Lung (tissue), 12 donors: ENCODE data around the gene MRC2. TPM values are rescaled to one million over a fixed set of nuclear protein-coding genes. Genes with fewer than 3 reads are reported as not detected.

Source experiments
- ATAC-seq: fragments of 200-7000 bp; cut with Tn5 transposase; one replicate; pipeline ENCODE4 v1.9.1; 2020; ENCODE audit warnings: moderate number of reproducible peaks; ENCODE audit not compliant: insufficient read depth, low FRiP score
- DNase-seq, 3 donors: peaks; one replicate each; pipeline ENCODE4 v3.0.0-alpha.2; 2013 to 2017
- H3K27ac ChIP-seq, 2 donors: one replicate each; pipeline ENCODE4 v1.5.1; 2013; ENCODE audit warnings: mild to moderate bottlenecking in 2 of 2, moderate library complexity in 2 of 2, control low read depth in 1 of 2, inconsistent platforms in 1 of 2, low read depth in 1 of 2, low read length in 1 of 2
- H3K27me3 ChIP-seq, 3 donors: one replicate each; pipeline ENCODE4 v1.5.1; 2013; ENCODE audit warnings: low read length in 2 of 3; ENCODE audit not compliant: control insufficient read depth in 3 of 3, insufficient read depth in 3 of 3
- H3K36me3 ChIP-seq, 4 donors: one replicate each; pipeline ENCODE4 v1.5.1; 2013; ENCODE audit warnings: low read length in 4 of 4, mild to moderate bottlenecking in 1 of 4, moderate library complexity in 1 of 4; ENCODE audit not compliant: control insufficient read depth in 4 of 4, insufficient read depth in 4 of 4
- H3K4me1 ChIP-seq, 5 donors: one replicate each; pipeline ENCODE4 v1.5.1; 2013; ENCODE audit warnings: low read length in 5 of 5, mild to moderate bottlenecking in 2 of 5, moderate library complexity in 1 of 5; ENCODE audit not compliant: control insufficient read depth in 5 of 5, insufficient read depth in 5 of 5
- H3K4me3 ChIP-seq: one replicate; pipeline ENCODE4 v1.5.1; 2013; ENCODE audit warnings: mild to moderate bottlenecking, control low read depth, moderate library complexity
- H3K9ac ChIP-seq, 2 donors: one replicate each; pipeline ENCODE4 v1.5.1; 2013; ENCODE audit warnings: low read length in 2 of 2, control low read depth in 1 of 2; ENCODE audit not compliant: insufficient read depth in 1 of 2
- H3K9me3 ChIP-seq, 4 donors: one replicate each; pipeline ENCODE4 v1.5.1; 2013; ENCODE audit warnings: low read length in 3 of 4, mild to moderate bottlenecking in 1 of 4, moderate library complexity in 1 of 4; ENCODE audit not compliant: control insufficient read depth in 4 of 4, insufficient read depth in 3 of 4
- WGBS, 2 donors: extraction: QIAGEN DNeasy Blood & Tissue Kit; methylation state at CpG; one replicate each; pipeline ENCODE4 v1.1.7; 2013; 5-methylcytosine and 5-hydroxymethylcytosine counted together
- polyA plus RNA-seq, 2 donors: library from polyadenylated mRNA; stranded (reverse); fragments of 200-250 nt; gene quantifications; one replicate each; pipeline ENCODE4 v1.2.1, GENCODE V29; 2013
- total RNA-seq, 2 donors: library from RNA; depleted of rRNA in 1 of 2; stranded (reverse); fragments of >200 nt in 1 of 2; gene quantifications; one replicate each; pipeline ENCODE4 v1.2.1, GENCODE V29; 2014 to 2021
- TF ChIP-seq, protein P1 (sequence below): IDR thresholded peaks from 2 replicates; pipeline ENCODE4 v1.5.1; 2012; ENCODE audit warnings: mild to moderate bottlenecking; ENCODE audit errors: control extremely low read depth, extremely low read depth
- donor health status: control.
- donor health status: control.
- donor health status: Bipolar disorder and iron deficiency.
- donor health status: healthy.
- donor health status: DM: yes; HTN: yes; CAD: no.

Gene MRC2
- total and polyA plus RNA-seq, 4 donors, result 15.9 to 82.3 (median 68.5) TPM

DNA sequence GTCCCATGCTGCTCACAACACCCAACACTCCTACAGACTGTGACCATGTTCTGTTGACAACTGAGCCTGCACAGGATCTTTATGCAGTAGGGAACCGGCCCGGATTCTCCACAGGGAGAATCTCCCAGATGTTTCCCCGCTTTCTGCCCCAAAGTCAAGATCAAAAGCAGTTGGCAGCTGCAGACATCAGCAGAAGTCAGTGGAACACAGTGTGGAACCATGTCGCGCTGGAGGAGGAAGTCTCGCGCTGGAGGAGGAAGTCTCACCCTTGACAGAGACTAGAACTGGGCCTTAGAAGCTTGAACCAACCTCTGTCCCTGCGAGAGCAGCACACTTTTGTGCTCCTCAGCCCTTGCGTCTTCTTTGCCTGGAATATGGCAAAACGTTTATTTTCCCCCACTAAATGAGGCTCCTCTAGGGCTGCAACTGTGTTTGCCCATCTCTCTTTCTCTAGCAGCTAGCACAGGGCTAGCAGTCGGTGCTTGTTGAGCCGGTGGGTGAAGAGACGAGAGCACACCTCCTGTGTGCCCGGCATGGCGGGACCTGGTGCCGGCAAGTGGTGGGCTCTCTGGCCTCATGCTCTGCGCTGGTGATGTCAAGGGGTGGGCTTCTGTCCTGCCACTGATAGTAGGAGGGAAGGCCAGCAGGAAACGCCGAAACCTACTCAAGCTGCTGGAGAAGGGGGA is 2.1 kb upstream of the MRC2 start:
- ATAC-seq (no peak), DNase-seq (no peak)
- Histone ChIP-seq H3K27me3 (no peaks in the 10 kb centered on the region), H3K27ac (no peak overlapping the region), H3K9me3 (no peaks in the 10 kb centered on the region), H3K9ac (no peak overlapping the region), H3K4me1 (peaks cover 0 to 36% (median 12%) of the 10 kb centered on the region in 5 donors), H3K36me3 (no peaks in the 10 kb centered on the region), H3K4me3 (no peak overlapping the region)
- 71 to 82% methylated on average over 19 of the region's 19 CpGs for WGBS, 2 donors
- TF ChIP-seq, protein P1, sequence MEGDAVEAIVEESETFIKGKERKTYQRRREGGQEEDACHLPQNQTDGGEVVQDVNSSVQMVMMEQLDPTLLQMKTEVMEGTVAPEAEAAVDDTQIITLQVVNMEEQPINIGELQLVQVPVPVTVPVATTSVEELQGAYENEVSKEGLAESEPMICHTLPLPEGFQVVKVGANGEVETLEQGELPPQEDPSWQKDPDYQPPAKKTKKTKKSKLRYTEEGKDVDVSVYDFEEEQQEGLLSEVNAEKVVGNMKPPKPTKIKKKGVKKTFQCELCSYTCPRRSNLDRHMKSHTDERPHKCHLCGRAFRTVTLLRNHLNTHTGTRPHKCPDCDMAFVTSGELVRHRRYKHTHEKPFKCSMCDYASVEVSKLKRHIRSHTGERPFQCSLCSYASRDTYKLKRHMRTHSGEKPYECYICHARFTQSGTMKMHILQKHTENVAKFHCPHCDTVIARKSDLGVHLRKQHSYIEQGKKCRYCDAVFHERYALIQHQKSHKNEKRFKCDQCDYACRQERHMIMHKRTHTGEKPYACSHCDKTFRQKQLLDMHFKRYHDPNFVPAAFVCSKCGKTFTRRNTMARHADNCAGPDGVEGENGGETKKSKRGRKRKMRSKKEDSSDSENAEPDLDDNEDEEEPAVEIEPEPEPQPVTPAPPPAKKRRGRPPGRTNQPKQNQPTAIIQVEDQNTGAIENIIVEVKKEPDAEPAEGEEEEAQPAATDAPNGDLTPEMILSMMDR, result no peak

DNA sequence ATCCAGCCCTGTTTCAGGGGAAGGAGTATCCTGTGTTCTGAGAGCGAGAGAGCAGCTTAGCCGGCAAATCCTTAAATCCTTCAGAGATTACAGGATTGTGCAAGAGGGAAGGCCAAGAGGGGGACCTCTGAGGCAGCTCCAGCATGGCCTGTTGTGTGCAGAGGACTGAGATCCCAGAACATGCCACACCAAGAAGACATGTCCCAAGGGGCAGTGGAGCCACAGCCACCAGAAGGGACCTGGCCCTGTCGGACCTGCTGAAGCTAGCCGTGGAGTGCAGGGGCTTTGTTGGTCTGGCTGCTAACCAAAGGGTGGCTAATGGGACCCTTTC is 1.6 kb upstream of the MRC2 start:
- Histone ChIP-seq H3K9me3 (no peaks in the 10 kb centered on the region), H3K4me1 (peaks cover 0 to 41% (median 16%) of the 10 kb centered on the region in 5 donors), H3K36me3 (no peaks in the 10 kb centered on the region), H3K27me3 (no peaks in the 10 kb centered on the region), H3K4me3 (no peak overlapping the region), H3K9ac (no peak overlapping the region), H3K27ac (no peak overlapping the region)
- TF ChIP-seq, protein P1, result no peak
- 72 to 93% methylated on average over 4 of the region's 4 CpGs for WGBS, 2 donors
- DNase-seq, result peak in 1 of 3 donors; percentile 56
- ATAC-seq, result no peak

DNA sequence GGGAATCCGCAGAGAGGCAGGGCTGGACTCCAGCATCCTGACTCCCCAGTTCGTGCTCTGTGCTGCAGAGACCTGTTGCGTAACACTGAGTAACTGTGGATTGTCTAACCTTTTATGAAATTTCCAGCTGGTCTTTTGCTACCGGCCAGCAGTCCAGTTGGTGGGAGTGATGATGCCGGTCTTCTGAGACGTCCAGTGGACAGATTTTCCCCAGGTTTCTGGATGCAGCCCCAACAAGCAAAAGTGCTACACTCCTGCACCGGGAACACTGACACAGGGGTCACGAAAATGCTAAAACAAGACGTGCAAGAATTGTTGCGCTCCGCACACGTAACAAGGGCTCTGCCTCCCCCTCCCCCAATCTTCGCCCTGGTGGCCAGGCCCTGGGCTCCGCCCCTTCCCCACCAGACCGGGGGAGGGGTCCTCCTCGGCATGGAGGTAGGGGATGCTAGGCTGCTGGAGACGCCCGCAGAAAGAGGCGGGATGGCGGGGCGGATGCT is 701 bp upstream of the MRC2 start:
- peak overlapping the region; percentile 38 to 82 for H3K27ac ChIP-seq
- H3K36me3 ChIP-seq, result no peaks in the 10 kb centered on the region
- H3K4me3 ChIP-seq, result peak overlapping the region; percentile 47
- H3K9me3 ChIP-seq, result no peaks in the 10 kb centered on the region
- TF ChIP-seq, protein P1, result no peak
- H3K9ac ChIP-seq, result peak overlapping the region in 1 of 2 donors; percentile 42
- peaks cover 0 to 44% (median 16%) of the 10 kb centered on the region in 5 donors for H3K4me1 ChIP-seq
- DNase-seq (peak; percentile 86 to 89 (median 88)), ATAC-seq (no peak)
- H3K27me3 ChIP-seq, result no peaks in the 10 kb centered on the region
- WGBS, 2 donors, result 7 to 8% methylated on average over 17 to 21 of the region's 21 CpGs
